ENCODE results near the gene GID4. TPM values are rescaled to one million over a fixed set of nuclear protein-coding genes. Genes with fewer than 3 reads are reported as not detected.

The GID4 gene
- total and polyA plus RNA-seq, 9 of the 15 experiments (the other 6 are each of a cell fraction or from before 2014, with no cell fraction given), result 1.2 to 6.4 (median 3.7) TPM

- TF ChIP-seq MGA (IDR thresholded peaks at IDR 0.05) (no peak), HDAC1 (IDR thresholded peaks at IDR 0.05) (no peak), GATA2 (CRISPR knock-in tag; IDR thresholded peaks at IDR 0.05) (peak; percentile 67), PRMT5 (CRISPR knock-in tag; IDR thresholded peaks at IDR 0.05) (no peak), ZNF384 (IDR thresholded peaks at IDR 0.05; ENCODE audit: low read depth, low read length) (no peak), ELK1 (CRISPR knock-in tag; IDR thresholded peaks at IDR 0.05) (no peak), STAT5A (IDR thresholded peaks at IDR 0.05; ENCODE audit: borderline replicate concordance, low read length) (peak; percentile 53), PKNOX1 (IDR thresholded peaks at IDR 0.05) (peak; percentile 44; the same call in 1 of the 2 replicates), ARID1B (IDR thresholded peaks at IDR 0.05) (peak; percentile 78), ZNF511 (CRISPR knock-in tag; IDR thresholded peaks at IDR 0.05) (no peak), BRD4 (IDR thresholded peaks at IDR 0.05) (no peak), DACH1 (IDR thresholded peaks at IDR 0.05; ENCODE audit: partially characterized antibody) (peak; percentile 8), FOXA3 (CRISPR knock-in tag; conservative IDR thresholded peaks at IDR 0.05 in 1 of 2, IDR thresholded peaks at IDR 0.05 in 1 of 2) (no peak), BRF2 (IDR thresholded peaks at IDR 0.05; ENCODE audit: borderline replicate concordance, insufficient read depth, insufficient read length) (no peak)
Measured at GRCh38 chr17:18035704-18036103, 3.5 kb upstream of the GID4 start (continued).
